NCI-H128 (cell line): ENCODE data around the gene TRIM17.

Experiments
- DNase-seq: peaks from one replicate; lab custom pipeline; 2025; ENCODE audit not compliant: unreplicated experiment; lab: John Stamatoyannopoulos, UW

The TRIM17 gene

DNA sequence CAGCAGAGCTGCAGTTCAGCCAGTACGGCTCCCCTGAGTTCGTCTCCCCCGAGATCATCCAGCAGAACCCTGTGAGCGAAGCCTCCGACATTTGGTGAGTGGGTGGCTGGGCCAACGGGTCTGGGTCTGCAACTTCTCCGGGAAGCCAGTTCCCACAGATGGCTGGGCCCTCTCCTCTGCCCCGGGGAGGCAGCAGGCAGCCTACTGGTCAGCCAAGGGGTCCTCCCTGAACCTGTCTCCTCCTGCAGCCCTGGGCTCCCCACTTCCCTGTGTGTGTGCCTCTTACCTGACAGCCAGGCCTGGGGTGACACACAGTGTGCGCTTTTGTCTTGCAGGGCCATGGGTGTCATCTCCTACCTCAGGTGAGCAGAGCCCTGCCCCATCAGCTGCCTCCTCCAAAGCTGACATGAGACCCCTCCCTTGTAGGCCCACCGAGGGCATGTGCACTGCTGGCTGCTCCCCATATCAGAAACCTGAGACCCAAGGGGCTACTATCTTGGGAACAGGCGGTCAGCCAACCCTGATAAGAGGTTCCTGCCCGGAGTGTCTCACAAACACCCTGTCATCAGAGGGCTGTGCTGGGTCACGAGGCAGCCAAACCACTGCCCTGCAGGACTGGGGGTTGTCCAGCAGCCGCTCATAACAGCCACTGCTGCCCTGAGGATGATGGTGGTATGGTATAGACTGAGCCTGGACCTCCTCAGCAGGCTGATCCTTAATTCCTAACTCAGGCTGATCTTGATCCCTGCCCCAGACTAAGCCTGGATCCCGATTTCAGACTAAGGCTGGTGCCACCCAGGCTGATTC, 47.7 kb downstream of the TRIM17 start:
- no peak for DNase-seq

DNA sequence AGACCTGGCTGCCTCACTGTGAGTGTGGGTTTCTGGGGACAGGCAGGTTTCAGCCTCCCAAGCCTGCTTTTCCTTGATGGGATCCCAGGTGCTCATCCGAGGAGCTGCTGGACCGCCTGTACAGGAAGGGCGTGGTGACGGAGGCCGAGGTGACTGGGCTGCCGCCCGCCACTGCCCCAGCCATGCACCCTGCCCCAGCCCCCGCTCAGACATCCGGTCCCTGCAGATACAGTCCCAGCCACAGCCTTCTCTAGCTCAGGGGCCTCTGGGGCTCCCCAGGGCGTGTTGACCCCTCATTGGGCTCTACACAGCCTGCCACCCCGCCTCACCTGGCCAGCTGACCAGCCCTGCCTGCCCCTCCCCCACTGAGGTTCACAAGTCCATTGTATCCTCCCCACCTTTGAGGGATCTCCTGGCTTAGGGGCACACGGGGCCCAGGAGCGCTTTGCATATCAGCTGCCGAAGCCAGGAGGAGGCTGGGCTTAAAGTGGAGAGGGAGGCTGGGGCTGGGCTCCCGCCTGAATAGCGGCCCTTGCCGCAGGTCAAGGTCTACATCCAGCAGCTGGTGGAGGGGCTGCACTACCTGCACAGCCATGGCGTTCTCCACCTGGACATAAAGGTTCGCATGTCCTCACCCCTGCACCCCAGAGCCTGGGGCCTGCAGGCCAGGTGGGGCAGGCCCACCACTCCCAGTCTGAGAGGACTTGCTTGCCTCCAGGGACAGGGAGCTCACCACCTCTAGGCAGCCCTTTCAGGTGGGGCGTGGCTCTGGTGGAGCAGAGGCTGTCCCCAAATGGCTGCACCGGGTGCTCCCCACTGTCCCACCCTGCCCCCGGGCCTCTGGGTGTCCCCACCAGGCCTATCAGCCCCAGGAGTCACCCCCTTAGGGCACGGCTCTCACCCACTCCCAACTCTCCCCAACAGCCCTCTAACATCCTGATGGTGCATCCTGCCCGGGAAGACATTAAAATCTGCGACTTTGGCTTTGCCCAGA, 48.6 kb downstream of the TRIM17 start:
- DNase-seq: no peak

DNA sequence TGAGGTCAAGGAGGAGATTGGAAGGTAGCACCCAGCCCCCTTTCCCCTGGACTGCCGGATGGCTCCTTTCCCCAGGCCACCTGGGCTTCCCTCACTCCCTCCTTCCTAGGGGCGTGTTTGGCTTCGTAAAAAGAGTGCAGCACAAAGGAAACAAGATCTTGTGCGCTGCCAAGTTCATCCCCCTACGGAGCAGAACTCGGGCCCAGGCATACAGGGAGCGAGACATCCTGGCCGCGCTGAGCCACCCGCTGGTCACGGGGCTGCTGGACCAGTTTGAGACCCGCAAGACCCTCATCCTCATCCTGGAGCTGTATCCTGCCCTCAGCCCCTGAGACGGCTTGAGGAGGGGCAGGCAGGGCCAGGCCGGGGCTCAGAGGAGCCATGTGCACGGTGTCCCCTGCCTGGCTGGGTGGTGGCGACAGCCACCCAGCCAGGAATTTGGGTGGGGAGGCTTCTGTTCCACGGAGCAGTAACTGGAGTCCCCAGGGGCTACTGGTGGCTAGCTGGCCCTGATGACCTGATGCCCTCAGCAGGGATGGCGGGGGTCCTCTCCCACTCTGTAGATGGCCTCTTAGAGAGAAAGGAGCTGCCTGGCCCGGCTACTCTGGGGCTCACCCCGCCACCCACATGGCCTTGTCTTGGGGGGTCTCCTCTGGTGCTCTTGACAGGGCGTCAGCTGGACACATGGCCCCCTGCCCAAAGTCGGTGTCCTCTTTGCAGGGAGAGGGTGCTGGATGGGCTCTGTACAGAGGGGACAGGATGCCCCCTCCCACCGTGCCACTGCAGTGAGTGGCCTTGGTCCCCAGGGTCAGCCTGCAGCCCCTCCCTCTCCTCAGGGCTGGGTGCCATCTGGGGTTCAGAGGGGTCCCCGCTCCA, 49.6 kb downstream of the TRIM17 start:
- no peak for DNase-seq

DNA sequence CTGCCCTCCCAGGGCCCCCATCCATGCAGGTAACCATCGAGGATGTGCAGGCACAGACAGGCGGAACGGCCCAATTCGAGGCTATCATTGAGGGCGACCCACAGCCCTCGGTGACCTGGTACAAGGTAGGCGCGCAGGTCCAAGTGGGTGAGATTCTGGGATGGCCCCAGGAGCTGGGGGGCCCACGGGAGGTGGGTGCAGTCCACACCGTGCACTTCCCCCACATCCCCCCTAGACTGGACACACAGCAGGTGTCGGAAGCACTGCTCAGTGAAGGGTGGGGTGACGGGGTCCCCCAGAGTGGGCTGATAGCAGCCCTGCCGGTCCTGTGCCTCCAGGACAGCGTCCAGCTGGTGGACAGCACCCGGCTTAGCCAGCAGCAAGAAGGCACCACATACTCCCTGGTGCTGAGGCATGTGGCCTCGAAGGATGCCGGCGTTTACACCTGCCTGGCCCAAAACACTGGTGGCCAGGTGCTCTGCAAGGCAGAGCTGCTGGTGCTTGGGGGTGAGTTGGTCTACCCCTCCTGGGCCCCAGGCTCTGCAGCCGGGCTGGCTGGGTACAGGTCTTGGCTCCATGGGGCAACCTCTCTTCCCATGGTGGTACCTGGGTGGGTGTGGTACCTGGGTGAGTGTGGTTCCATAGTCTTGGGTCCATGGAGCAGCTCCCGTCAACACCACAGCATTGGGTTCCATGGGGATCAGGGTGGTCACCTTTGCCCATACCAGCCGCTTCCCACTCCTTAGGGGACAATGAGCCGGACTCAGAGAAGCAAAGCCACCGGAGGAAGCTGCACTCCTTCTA, 50.4 kb downstream of the TRIM17 start:
- DNase-seq: no peak

DNA sequence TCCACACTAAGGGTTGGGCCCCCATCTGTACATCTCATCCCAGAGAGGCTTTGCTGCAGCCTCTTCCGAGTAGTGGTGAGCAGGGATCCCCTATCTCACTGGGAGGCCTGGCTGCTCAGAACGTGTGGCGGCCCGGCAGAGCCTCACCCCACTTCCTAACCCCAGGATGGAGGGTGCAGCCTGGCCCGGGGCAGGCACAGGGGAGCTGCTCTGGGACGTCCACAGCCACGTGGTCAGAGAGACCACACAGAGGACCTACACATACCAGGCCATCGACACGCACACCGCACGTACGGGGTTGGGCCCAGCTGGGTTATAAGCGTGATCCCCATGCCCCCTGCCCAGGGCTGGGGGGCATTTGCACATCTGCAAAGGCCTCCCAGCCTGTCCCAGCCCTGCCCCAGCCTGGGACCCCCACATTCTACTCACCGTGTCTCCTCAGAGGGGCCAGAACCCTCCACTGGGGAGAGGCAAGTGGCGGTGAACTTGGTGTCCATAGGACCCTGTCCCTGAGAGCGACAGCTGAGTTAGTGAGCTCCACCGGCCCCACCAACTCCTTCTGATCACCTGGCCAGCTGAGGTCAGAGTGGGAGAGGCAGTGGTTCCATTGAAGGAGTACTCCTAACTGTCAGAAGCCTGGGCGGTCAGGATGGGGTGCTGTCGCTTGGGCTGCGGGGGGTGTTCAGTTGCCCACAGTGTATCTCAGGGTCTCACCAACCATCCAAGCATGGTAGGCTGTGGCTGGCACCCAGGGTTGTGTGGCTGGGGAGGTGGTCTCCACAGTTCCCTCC, 51.2 kb downstream of the TRIM17 start:
- no peak for DNase-seq

DNA sequence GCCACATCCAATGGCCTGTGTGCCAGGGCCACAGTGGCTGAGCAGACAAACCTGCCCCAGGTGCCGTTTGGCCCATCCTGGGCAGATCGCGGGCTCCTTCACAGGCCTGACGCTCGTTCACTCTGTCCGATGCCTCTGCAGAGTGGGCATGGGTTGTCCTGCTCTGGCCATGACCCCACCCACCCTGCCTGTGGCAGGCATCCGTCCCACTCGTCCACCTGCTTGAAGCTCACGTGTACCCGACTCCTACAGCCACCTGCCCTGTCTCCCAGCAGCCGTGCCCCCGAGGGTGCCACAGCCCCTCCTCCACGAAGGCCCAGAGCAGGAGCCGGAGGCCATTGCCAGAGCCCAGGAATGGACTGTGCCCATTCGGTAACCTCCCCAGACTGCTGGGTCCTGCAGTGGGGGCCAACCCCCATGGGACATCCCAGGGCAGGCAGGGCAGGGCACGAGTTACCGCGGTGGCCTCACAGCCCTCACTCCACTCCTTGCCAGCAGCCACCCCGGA, 51.9 kb downstream of the TRIM17 start:
- DNase-seq: no peak

DNA sequence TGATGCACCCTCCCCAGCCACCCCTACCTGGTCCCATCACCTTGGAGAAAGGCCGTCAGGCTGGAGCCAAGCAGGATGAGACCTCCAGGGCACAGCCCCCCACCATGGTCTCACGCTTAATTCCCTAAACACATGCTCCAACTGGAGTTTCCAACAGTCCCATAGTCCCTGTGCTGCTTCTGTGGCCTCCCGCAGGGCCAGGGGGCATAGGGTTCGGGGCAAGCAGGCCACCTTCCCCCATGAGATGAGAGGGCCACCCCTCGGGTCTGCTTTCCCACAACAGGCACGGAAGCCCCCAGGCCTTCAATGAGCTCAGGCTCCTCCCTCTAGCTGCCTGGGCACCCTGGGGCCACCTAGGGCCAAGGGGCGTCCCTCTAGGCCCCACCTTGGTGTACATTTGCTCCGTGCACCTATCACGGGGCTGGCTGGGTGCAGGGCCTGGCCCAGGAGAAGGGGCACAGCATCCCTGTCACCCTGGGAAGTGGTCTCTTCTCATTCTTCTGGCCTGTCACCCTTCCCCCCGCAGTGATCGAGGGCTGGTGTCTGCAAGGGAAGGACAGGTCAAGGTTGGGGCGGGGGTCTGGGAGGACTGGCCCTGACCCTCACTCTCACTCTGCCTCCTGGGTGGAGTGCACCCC, 52.5 kb downstream of the TRIM17 start:
- DNase-seq: no peak

DNA sequence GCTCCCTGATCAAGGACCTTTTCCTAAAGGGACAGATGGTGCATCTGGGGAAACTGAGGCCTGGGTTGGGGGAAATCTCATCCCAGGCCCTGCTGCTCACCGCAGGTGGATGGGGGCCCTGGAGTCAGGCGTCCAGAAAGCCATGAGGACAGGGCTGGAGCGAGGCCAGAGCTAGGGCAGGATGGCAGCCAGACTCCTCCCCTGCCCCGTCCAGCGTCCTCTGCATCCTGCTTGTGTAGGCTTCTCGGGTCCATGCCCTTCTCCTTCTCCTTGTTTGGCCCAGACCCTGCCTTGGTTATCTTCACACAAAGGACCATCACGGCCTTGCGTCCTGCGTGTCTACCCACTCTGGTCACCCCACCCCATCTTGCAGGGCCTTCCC, 53.0 kb downstream of the TRIM17 start:
- no peak for DNase-seq

DNA sequence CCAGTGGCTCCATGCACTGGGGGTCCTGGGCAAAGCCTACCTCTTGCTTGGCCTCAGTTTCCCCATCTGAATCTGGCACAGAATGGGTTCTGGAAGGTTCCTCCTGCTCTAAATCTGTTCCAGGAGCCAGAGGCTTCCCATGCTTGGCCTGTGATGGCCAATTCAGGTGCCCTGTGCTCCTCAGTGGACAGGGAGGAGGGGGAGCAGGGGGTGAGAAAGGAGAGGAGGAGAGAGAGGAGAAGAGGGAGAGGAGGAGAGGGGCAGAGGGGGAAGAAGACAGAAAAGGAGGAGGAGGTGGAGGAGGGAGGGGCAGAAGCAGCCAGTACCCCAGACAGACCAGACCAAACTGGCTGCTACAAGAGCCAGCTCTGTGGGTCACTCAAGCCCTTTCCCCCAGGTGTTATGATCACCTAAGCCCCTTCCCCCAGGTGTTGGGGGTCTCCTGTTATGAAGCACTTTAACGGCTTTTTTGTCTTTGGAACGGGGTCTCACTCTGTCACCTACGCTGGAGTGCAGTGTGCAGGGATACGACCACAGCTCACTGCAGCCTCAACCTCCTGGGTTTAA, 53.7 kb downstream of the TRIM17 start:
- DNase-seq: no peak

DNA sequence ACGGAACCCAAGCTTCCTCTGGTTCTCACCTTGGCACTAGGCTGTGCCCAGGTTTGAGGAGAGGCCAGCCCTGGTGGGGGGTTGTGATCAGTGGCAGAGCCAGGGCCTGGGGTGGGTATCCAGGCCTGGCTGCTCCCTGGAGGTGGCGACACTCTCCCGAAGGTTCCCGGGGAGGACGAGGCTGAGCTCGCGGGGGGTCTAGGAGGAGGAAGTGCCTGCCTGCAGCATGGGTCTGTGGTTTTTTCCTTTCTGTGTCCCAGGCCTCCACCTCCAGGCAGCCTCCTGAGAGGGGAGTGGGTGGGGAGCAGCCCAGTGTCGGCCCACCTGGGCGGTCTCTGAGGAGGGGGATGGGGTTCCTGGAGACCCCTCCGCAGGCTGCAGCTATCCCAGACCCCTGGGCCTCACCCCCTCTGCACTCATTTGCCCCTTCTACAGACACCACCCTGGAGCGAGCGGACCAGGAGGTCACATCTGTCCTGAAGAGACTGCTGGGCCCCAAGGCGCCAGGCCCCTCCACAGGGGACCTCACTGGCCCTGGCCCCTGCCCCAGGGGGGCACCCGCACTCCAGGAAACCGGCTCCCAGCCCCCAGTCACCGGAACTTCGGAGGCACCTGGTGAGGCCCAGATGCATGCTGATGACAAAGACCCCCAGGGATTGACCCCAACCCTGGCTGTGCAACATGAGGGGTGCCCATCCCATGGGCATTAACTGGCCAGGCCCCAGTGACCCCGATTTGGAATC, 54.3 kb downstream of the TRIM17 start:
- DNase-seq: no peak

DNA sequence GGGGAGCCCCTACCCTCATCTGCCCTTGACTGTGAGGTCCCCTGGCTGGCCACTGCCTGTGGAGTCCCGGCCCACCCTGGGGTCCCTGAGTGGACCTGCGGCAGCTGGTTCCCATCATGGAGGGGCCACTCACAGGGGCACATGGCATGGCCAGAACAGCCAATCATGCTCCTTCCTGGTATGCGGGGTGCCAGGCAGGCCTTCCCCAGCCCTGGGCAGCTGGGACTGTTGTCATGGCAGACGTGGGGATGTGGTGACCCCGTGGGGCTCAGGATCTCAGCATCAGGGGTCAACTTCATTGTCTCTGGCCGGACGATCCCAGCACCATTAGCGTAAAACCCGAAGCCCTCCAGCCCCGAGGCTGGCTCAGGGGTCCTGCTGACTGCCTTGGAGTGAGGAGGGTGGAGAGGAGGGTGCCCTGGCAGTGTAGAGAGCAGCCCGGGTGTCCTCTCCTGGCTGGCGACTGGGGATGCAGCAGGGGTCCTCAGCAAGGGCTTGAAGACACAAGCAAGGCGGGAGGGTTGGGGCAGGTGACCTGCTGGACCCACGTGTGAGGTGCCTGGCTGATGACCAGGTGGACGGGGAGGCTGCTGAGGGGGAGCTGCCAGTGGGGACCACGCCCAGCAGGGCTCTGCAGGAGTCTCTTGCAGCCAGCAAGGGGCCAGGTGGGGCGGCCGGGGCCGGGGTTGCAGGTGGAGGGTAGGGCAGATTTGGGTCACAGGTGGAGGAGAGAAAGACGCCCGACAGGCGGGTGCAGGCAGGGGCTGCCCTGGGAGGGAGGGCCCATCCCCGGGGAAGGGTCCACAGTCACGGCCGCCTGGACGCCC, 55.1 kb downstream of the TRIM17 start:
- no peak for DNase-seq

DNA sequence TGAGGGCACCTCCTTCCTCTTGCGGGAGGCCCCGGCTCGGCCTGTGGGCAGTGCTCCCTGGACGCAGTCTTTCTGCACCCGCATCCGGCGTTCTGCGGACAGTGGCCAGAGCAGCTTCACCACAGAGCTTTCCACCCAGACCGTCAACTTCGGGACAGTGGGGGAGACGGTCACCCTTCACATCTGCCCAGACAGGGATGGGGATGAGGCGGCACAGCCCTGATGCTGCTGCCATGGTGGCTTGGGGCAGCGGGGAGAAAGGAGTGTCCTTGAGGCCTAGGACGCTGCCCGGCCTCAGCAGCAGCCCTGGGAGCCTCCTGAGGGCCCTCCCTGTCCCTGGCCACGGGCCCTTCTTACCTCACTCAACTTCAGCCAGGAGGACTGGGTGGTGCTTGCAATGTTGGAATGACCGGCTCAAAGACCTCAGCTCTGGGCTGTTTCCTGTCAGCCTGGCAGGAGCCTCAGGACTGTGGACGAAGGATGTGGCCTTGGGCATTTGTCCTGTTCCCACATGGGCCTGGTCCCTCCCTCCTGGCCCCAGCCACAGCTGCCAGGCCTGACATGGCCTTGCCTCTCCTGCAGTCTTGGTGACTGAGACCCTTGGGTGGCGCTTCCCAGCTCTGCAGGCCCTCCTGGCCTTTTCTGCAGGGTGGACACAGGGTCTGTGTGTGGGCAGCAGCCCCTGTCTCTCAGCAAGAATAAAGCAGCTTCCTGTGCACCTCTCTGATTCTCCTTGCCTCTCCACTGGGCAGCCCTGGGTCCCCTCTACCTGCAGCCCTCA, 55.9 kb downstream of the TRIM17 start:
- DNase-seq: no peak

DNA sequence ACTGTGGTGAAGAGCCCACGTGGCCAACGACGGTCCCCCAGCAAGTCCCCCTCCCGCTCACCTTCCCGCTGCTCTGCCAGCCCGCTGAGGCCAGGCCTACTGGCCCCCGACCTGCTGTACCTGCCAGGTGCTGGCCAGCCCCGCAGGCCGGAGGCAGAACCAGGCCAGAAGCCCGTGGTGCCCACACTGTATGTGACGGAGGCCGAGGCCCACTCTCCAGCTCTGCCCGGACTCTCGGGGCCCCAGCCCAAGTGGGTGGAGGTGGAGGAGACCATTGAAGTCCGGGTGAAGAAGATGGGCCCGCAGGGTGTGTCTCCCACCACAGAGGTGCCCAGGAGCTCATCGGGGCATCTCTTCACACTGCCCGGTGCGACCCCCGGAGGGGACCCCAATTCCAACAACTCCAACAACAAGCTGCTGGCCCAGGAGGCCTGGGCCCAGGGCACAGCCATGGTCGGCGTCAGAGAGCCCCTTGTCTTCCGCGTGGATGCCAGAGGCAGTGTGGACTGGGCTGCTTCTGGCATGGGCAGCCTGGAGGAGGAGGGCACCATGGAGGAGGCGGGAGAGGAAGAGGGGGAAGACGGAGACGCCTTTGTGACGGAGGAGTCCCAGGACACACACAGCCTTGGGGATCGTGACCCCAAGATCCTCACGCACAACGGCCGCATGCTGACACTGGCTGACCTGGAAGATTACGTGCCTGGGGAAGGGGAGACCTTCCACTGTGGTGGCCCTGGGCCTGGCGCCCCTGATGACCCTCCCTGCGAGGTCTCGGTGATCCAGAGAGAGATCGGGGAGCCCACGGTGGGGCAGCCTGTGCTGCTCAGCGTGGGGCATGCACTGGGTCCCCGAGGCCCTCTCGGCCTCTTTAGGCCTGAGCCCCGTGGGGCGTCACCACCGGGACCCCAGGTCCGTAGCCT, 56.8 kb downstream of the TRIM17 start:
- no peak for DNase-seq

DNA sequence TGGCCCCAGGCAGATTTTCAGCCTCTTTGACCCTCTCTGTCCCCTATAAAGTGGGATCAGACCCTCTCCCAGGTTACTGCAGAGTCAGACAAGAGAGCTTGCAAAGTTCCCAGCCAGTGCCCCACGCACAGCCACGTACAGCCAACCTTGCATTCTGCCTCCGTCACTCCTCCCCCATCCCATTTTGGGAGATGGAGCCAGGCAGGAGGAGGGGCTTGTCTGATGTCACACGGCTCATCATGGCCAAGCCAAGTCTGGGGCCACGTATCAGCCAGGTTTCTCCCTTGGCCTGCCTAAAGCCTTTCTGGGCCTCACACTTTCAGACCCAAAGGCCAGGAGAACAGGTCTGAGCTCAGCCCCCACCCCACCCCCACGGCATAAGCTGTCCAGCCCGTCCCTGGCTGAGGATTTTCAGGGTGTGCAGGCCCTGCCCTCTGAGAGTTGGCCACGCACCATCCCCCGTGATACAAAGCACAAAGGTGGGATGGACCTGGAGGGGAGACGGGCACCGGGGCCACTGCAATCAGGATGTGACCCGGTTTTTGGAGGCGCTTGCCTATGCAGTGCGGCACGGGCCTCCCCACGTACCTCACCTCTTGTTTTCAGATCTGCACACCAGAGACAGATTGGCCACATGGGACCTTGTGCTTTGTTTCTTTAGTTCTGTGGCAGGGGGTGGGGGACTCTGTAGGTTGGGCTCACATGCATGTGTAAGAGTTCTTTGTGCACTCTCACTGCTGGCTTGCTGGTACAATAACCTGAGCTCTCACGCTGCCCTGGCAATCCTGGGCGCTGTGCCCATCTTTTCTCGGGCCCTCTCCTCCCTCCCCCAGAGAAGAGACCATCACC, 57.7 kb downstream of the TRIM17 start:
- no peak for DNase-seq
